NCI-H82 (cell line): ENCODE results near the gene CEP112.
A peak's percentile ranks its signal among the peaks of the same experiment; 100 is the strongest.

Experiments
- DNase-seq: peaks from one replicate; lab custom pipeline; 2025; lab: John Stamatoyannopoulos, UW

CEP112 gene

DNA sequence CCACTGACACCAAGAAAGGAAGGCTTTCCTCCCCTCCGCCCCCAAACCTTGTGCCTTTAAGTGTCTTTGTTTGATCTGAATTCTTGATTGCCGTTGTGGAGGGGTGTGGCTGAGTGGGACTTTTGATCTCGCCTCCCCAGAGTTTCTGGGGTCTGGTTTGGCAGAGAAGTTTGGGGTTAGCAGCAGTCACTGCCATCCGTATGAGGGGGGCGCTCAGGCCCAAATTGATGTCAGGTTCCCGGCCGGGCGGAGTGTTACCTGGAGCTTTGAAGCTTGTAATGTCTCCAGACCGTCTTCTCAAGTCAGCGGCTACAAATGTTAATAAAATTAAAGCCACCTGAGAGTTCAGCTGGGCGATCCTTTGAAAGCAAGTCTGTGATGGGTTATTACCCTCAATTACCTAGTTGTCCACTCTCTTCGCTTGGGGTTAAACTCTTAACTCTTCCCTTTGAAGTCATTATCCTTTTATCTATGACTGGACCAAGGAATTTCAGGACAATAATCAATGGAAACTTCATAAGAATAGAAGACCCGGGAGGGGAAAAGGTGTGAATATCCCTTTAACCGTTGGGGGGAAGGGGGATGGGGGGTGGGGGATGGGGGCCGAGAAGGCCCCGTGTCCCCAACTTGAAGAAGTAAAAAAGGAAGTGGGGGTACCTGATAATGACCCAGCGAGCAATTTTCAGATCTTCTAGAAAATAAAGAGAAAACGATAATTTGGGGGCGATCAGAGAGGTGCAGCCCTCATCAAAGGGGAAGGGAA lies 598.7 kb downstream of the CEP112 start:
- DNase-seq: no peak

DNA sequence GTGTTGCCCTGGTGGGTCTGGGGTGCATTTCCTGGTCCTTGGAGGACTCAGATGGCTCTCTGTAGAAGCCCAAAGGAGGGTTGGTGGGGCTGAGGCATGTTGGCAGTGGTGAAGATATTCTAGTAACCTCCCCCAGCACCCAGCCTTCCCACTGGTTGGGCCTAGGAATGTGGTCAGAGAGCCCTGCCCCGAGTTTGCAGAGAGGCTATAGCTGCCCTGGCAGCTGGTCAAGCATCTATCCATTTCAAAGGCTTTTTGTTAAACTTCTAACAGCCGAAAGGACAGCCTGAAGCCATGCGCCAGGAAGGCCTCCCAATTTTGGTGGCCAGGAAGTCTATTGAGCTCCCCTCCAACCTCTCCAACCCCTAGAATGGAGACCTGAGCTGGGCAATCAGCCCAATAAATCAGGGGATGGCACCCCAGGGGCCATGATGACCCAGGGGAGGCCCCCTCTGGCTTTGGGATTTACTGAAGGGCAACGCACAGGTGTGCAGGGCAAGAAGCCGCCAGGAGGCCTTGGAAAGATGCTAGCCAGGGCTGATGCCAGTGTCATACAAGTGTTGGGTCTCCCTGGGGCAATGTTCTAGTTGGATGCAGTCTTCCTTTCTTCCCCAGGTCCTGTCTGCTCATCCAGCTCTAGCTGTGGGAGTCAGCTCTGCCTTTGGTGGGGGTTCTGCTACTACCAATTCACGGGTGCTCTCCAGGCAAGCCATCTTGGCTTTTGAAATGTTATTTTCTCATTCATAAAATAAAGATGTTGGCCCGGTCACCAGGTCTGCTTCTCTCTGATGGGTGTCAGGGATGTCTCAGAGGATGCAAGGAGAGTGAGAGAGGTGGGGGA lies 599.6 kb downstream of the CEP112 start:
- DNase-seq: no peak

DNA sequence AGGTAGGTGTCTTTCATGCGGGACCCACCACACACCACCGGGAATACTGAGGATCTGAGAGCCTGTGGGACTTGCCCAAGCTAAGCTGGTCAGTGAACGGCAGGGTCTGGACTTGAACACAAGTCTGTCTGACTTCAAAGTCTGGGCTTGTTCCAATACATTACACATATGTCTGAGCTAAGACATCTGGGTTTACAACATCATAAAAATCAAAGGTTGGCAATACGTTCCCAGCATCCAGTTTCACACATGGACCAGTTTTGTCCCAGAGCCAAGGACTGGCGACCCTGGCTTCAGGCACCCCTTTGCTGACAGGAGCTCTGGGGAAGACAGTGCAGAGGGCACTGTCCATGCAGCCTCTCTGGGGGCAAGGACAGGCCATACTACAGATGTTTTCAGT lies 602.6 kb downstream of the CEP112 start:
- no peak for DNase-seq

DNA sequence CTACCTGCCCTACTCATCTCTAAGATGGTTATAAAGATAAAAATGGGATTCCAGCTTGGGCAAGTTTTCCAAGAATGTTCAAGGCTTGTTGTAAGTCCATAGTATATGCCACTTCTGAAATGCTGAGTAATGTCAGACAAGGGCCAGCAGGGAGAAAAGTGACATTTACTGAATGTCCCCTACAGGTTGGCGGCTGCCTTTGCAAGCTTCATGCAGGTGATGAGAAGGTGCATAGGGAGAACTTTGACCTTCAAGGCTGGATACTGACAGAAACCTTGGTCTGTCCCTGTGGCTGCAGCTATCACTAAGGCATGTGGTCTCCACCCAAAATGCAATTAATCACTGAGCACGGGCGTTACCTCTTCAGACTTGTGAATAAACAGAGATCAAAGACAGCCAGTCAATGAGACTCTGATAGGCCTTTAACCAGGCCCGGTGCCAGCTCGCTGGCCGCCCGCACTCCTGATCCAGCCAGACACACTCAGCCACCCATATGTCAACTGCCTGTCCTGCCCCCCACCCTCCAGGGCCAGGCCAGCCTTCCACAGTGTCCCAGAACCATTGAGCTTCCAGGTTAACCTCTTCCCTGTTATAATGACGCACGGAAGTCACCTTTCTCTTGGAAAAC lies 603.6 kb downstream of the CEP112 start:
- no peak for DNase-seq

DNA sequence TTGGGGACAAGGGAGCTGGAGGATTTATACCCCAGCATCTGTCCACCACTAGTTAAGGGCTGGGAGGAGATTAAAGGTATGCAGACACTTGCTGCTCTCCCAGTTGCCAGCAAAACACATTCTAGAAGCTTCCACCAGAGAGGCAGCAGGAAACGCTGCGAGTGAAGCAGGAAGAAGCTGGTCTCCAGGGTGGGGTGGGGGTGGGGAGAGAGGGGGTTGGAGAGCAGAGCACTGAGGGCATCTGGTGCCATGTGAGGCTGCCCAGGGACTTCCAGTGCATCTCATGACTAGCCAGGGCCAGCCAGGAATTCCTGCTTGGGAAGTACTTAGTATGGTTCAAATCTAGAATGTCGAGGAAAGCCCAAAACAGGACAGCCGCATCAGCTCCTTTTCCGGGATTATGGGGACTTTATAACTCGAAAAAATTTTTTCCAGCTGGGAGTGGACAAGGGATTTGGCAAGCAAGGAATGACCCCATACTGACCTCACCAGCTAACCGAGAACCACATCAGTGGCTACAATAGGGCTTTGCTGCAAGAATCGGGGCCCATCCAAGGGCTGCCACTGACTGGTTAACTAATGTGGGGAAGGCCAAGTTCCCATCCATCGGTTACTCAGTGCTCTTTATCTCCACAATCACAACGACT lies 604.3 kb downstream of the CEP112 start:
- DNase-seq: peak; percentile 12

DNA sequence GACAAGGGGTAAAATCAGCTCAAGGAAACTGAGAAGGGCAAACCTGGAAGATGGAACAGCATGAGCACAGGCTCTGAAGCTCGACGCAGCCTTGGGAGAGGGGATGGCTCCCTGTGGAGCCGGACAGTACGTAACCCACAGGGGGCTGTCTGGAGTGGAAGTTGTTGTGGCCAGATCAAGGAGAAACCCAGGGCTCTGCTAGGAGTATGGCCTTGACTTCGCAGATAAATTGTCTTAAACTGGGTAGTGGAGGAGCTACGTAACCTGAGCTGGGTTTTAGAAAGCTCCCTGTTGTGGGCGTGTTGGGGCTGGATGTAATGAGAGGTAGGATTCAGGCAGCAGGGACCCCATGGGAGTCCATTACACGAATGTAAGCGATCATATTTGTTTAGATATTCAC lies 605.0 kb downstream of the CEP112 start:
- no peak for DNase-seq
